ENCODE measurements around the gene TBXA2R. TPM values are rescaled to one million over a fixed set of nuclear protein-coding genes. Genes with fewer than 3 reads are reported as not detected.
"Not testable (repeated sequence)": the region's sequence is repeated elsewhere in the genome, so short reads cannot be mapped to it uniquely, and the experiment has no call there.

Gene TBXA2R
- total and polyA plus RNA-seq, 2 donors (not counting 3 experiments of a cell fraction or from before 2014, with no cell fraction given) = 2.4 to 2.9 TPM

DNA sequence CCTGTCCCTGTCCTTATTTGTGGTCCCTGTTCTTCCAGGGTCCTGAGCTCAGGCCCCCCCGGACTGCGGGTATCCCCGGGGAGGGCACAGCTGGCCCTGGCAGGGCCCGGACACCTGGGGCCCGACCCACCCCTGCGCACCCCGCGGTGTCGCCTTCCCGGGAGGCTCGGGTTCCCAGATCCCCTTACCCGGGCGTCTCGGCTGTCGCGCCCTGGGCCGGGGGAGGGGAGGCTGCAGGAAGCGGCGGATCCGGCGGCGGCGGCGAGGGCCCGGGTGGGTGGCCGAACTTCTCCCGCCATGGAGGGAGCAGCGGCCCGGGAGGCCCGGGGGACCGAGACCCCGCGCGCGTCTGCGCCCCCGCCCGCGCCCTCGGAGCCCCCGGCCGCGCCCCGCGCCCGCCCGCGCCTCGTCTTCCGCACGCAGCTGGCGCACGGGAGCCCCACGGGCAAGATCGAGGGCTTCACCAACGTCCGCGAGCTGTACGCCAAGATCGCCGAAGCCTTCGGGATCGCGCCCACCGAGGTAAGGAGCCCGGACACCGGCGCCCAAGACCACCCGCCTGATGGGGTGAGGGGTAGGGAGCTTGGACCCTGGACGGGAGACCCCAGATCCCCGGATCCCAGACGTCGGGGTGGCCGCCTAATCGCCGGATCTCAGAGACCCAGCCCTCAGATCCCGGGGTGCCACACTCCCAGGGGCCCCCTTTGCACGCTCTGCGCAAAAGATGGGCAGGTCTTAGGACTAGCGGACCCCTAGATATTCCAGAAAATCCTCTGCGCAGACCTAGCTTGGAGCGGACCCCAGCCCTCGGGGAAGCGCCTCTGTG lies 21.2 kb downstream of the TBXA2R start, which contains the start of gene GIPC3:
TSS of gene GIPC3 (plus strand) at position 178 of the 826 bp plus-strand sequence. CDS start at position 298, 120 bp downstream.
- CTCF ChIA-PET = interaction anchor here (0.6 to 4.1 kb wide), 12 partner anchors 9 to 1637 kb away, joined by 3 to 22 read pairs (median 6); partner anchors contain the start of gene MFSD12
- dilution Hi-C loops (cut with MboI; ENCODE audit: extremely low pct_ligation_motif_present, low sequenced_read_pairs) (no loop called here), intact Hi-C loops (cut with micrococcal nuclease) (loop anchor here (1.0 to 2.0 kb wide), 2 partner anchors 21 to 33 kb away; partner anchors contain the start of gene TBXA2R)
- TF ChIP-seq EZH2 (IDR thresholded peaks at IDR 0.05; ENCODE audit: borderline replicate concordance, low read depth, low read length, severe bottlenecking) = no peak
- no peak for TF ChIP-seq MYC (IDR thresholded peaks at IDR 0.05; ENCODE audit: low read depth, low read length)
- TF ChIP-seq, protein P1, sequence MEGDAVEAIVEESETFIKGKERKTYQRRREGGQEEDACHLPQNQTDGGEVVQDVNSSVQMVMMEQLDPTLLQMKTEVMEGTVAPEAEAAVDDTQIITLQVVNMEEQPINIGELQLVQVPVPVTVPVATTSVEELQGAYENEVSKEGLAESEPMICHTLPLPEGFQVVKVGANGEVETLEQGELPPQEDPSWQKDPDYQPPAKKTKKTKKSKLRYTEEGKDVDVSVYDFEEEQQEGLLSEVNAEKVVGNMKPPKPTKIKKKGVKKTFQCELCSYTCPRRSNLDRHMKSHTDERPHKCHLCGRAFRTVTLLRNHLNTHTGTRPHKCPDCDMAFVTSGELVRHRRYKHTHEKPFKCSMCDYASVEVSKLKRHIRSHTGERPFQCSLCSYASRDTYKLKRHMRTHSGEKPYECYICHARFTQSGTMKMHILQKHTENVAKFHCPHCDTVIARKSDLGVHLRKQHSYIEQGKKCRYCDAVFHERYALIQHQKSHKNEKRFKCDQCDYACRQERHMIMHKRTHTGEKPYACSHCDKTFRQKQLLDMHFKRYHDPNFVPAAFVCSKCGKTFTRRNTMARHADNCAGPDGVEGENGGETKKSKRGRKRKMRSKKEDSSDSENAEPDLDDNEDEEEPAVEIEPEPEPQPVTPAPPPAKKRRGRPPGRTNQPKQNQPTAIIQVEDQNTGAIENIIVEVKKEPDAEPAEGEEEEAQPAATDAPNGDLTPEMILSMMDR (IDR thresholded peaks at IDR 0.05; ENCODE audit: extremely low read depth in 1 of 2, insufficient read depth in 1 of 2, low read depth in 1 of 2, low read length in 2 of 2) = no peak
- TF ChIP-seq, protein P2, sequence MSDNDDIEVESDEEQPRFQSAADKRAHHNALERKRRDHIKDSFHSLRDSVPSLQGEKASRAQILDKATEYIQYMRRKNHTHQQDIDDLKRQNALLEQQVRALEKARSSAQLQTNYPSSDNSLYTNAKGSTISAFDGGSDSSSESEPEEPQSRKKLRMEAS (IDR thresholded peaks at IDR 0.05; ENCODE audit: insufficient read depth, insufficient read length) = no peak
- TF ChIP-seq FOS (IDR thresholded peaks at IDR 0.05; ENCODE audit: borderline replicate concordance, insufficient read depth, low read length) = no peak
- no peak for TF ChIP-seq GATA2 (IDR thresholded peaks at IDR 0.05; ENCODE audit: insufficient read depth, insufficient read length, low read depth, low read length)
- TF ChIP-seq JUN (IDR thresholded peaks at IDR 0.05; ENCODE audit: borderline replicate concordance, insufficient read depth, insufficient read length, low read depth) = no peak
- no peak for TF ChIP-seq POLR2AphosphoS5 (IDR thresholded peaks at IDR 0.05; ENCODE audit: insufficient read depth, low read depth, low read length)
- TF ChIP-seq POLR2A (IDR thresholded peaks at IDR 0.05; ENCODE audit: low read depth, low read length) = no peak
- FAIRE-seq (no peak), DNase-seq (ENCODE audit: low read depth, low spot score) (no peak)
- Histone ChIP-seq H3K27ac (ENCODE audit: insufficient read depth, low read depth, low read length) (no peak within 1 kb of the TSS), H3K9ac (replicated peaks; ENCODE audit: extremely low read depth, insufficient read depth, low read length) (peak within 1 kb of the TSS; percentile 47), H4K20me1 (replicated peaks; ENCODE audit: control insufficient read depth, extremely low read depth, insufficient read depth, low read length) (no peaks in the 10 kb centered on the region), H3K9me1 (replicated peaks; ENCODE audit: control insufficient read depth, extremely low read depth, insufficient read depth, low read length) (no peaks in the 10 kb centered on the region), H3K4me3 (replicated peaks in 1 of 3; ENCODE audit: insufficient read depth in 1 of 3, low read depth in 1 of 3, low read length in 3 of 3) (peak within 1 kb of the TSS; percentile 16 to 40 (median 25)), H3K9me3 (replicated peaks; ENCODE audit: control insufficient read depth, insufficient read depth, low read length) (no peaks in the 10 kb centered on the region), H3K27me3 (ENCODE audit: control insufficient read depth in 2 of 2, insufficient read depth in 2 of 2, low read length in 2 of 2) (no peaks in the 10 kb centered on the region), H3K4me2 (ENCODE audit: insufficient read depth, low read length) (peak within 1 kb of the TSS; percentile 70), H3K36me3 (ENCODE audit: control insufficient read depth in 2 of 2, extremely low read depth in 1 of 2, insufficient read depth in 2 of 2, low read length in 2 of 2) (no peaks in the 10 kb centered on the region), H3K79me2 (ENCODE audit: control insufficient read depth, insufficient read depth, low read length) (no peaks in the 10 kb centered on the region), H2AFZ (ENCODE audit: low read depth, low read length) (peak within 1 kb of the TSS; percentile 94), H3K4me1 (ENCODE audit: control insufficient read depth, extremely low read depth, insufficient read depth, low read length) (peaks cover 7% of the 10 kb centered on the region)
- no TSS peak for BruUV-seq (replicated peaks)
- POLR2A ChIA-PET = interaction anchor here (0.6 kb wide), 1 partner anchor 853 kb away, joined by 8 read pairs; no protein-coding TSS in a partner anchor

DNA sequence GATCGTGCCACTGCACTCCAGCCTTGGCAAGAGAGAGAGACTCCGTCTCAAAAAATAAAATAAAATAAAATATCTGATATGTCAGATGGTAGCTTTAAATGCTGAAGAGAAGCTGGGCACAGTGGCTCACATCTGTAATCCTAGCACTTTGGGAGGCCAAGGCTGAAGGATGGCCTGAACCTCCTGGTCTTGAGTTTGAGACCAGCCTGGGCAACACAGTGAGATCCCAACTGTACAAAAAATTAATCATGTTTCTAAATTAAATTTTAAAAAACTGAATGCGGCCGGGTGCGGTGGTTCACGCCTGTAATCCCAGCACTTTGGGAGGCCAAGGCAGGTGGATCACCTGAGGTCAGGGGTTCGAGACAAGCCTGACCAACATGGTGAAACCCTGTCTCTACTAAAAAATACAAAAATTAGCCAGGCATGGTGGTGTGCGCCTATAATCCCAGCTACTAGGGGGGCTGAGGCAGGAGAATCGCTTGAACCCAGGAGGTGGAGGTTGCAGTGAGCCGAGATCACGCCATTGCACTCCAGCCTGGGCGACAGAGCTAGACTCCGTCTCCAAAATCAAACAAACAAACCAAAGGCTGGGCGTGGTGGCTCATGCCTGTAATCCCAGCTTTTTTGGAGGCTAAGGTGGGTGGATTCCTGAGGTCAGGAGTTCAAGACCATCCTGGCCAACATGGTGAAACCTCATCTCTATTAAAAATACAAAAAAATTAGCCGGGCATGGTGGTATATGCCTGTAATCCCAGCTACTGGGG lies 22.5 kb downstream of the TBXA2R start:
- not testable (repeated sequence) for FAIRE-seq

More for the DNA sequence above, 22.5 kb downstream of the TBXA2R start:
- H3K4me3 ChIP-seq (replicated peaks in 1 of 3; ENCODE audit: insufficient read depth in 1 of 3, low read depth in 1 of 3, low read length in 3 of 3); H3K4me2 ChIP-seq (ENCODE audit: insufficient read depth, low read length); DNase-seq (ENCODE audit: low read depth, low spot score); H3K9ac ChIP-seq (replicated peaks; ENCODE audit: extremely low read depth, insufficient read depth, low read length); H2AFZ ChIP-seq (ENCODE audit: low read depth, low read length); H3K9me3 ChIP-seq (replicated peaks; ENCODE audit: control insufficient read depth, insufficient read depth, low read length); H3K27me3 ChIP-seq (ENCODE audit: control insufficient read depth in 2 of 2, insufficient read depth in 2 of 2, low read length in 2 of 2); BruUV-seq (replicated peaks); H3K36me3 ChIP-seq (ENCODE audit: control insufficient read depth in 2 of 2, extremely low read depth in 1 of 2, insufficient read depth in 2 of 2, low read length in 2 of 2); H3K9me1 ChIP-seq (replicated peaks; ENCODE audit: control insufficient read depth, extremely low read depth, insufficient read depth, low read length); H3K27ac ChIP-seq (ENCODE audit: insufficient read depth, low read depth, low read length); H3K79me2 ChIP-seq (ENCODE audit: control insufficient read depth, insufficient read depth, low read length); POLR2A ChIA-PET; H4K20me1 ChIP-seq (replicated peaks; ENCODE audit: control insufficient read depth, extremely low read depth, insufficient read depth, low read length); dilution Hi-C loops (cut with MboI; ENCODE audit: extremely low pct_ligation_motif_present, low sequenced_read_pairs): not testable (repeated sequence)
- intact Hi-C loops (cut with micrococcal nuclease) = loop anchor here (2.0 kb wide), 1 partner anchor 23 kb away; the partner anchor contains the start of gene TBXA2R
- H3K4me1 ChIP-seq (ENCODE audit: control insufficient read depth, extremely low read depth, insufficient read depth, low read length) = peaks cover 11% of the 10 kb centered on the region
- CTCF ChIA-PET = interaction anchor here (1.8 to 4.1 kb wide), 4 partner anchors 9 to 39 kb away, joined by 6 to 22 read pairs (median 9); partner anchors contain the start of gene MFSD12

Measured in endothelial cell of umbilical vein (primary cell).